Ishikawa (cell line): ENCODE results near the gene UNC80.

Experiments
- CEBPB ChIP-seq: IDR thresholded peaks from 2 replicates; pipeline ENCODE4 v1.6.1; 2012
- CREB1 ChIP-seq: IDR thresholded peaks from 2 replicates; pipeline ENCODE4 v1.6.1; 2012; ENCODE audit warnings: low read depth
- EP300 ChIP-seq: IDR thresholded peaks from 2 replicates; pipeline ENCODE4 v1.6.1; 2012; ENCODE audit warnings: borderline replicate concordance
- FOXM1 ChIP-seq: IDR thresholded peaks from 2 replicates; pipeline ENCODE4 v1.6.1; 2012; ENCODE audit warnings: low read depth, borderline replicate concordance
- RAD21 ChIP-seq: IDR thresholded peaks from 2 replicates; pipeline ENCODE4 v1.6.1; 2012; ENCODE audit warnings: low read depth
- TAF1 ChIP-seq: IDR thresholded peaks from 2 replicates; pipeline ENCODE4 v1.6.1; 2012; ENCODE audit warnings: low read depth, mild to moderate bottlenecking
- USF1 ChIP-seq: IDR thresholded peaks from 2 replicates; pipeline ENCODE4 v1.6.1; 2012
- TF ChIP-seq, protein P1 (sequence below): IDR thresholded peaks from 2 replicates; pipeline ENCODE4 v1.6.1; 2012
- TF ChIP-seq, protein P2 (sequence below): IDR thresholded peaks from 2 replicates; pipeline ENCODE4 v1.6.1; 2012; ENCODE audit warnings: low read depth, mild to moderate bottlenecking

GRCh38 chr2:209824391-209824790, 52.8 kb downstream of the UNC80 start:
- no peak for TF ChIP-seq TAF1
- TF ChIP-seq USF1, result no peak
- TF ChIP-seq, protein P1, sequence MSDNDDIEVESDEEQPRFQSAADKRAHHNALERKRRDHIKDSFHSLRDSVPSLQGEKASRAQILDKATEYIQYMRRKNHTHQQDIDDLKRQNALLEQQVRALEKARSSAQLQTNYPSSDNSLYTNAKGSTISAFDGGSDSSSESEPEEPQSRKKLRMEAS, result no peak
- no peak for TF ChIP-seq CREB1
- no peak for TF ChIP-seq CEBPB
- no peak for TF ChIP-seq FOXM1
- no peak for TF ChIP-seq EP300
- TF ChIP-seq RAD21, result no peak
- TF ChIP-seq, protein P2, sequence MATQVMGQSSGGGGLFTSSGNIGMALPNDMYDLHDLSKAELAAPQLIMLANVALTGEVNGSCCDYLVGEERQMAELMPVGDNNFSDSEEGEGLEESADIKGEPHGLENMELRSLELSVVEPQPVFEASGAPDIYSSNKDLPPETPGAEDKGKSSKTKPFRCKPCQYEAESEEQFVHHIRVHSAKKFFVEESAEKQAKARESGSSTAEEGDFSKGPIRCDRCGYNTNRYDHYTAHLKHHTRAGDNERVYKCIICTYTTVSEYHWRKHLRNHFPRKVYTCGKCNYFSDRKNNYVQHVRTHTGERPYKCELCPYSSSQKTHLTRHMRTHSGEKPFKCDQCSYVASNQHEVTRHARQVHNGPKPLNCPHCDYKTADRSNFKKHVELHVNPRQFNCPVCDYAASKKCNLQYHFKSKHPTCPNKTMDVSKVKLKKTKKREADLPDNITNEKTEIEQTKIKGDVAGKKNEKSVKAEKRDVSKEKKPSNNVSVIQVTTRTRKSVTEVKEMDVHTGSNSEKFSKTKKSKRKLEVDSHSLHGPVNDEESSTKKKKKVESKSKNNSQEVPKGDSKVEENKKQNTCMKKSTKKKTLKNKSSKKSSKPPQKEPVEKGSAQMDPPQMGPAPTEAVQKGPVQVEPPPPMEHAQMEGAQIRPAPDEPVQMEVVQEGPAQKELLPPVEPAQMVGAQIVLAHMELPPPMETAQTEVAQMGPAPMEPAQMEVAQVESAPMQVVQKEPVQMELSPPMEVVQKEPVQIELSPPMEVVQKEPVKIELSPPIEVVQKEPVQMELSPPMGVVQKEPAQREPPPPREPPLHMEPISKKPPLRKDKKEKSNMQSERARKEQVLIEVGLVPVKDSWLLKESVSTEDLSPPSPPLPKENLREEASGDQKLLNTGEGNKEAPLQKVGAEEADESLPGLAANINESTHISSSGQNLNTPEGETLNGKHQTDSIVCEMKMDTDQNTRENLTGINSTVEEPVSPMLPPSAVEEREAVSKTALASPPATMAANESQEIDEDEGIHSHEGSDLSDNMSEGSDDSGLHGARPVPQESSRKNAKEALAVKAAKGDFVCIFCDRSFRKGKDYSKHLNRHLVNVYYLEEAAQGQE, result no peak
